Measurements from ENCODE around the gene CYP46A1. TPM values are rescaled to one million over a fixed set of nuclear protein-coding genes. Genes with fewer than 3 reads are reported as not detected.

Gene CYP46A1
- polyA plus RNA-seq, 2 of the 4 experiments (the other 2 are of a cell fraction) = 0.06 to 0.13 TPM

DNA sequence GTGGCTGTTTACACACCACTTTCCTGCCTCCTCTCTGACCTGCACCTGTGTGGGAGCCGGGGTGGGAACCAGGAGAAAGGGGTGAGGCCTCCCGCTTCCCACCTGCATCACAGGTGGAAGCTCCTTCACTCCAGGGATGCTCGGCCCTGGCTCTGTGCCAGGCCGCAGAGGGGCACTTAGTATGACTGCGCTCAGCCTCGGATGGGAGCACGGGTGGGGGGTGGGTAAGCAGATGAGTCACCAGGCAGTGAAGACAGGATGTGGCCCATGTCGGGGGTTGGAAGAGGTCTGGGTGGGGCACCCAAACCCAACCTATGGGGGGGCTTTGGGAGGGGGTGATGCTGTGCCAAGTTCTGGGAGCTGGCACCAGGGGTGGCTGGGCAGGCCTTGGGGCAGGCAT, 7.4 kb upstream of the CYP46A1 start (continued):
- TF ChIP-seq, protein P1, sequence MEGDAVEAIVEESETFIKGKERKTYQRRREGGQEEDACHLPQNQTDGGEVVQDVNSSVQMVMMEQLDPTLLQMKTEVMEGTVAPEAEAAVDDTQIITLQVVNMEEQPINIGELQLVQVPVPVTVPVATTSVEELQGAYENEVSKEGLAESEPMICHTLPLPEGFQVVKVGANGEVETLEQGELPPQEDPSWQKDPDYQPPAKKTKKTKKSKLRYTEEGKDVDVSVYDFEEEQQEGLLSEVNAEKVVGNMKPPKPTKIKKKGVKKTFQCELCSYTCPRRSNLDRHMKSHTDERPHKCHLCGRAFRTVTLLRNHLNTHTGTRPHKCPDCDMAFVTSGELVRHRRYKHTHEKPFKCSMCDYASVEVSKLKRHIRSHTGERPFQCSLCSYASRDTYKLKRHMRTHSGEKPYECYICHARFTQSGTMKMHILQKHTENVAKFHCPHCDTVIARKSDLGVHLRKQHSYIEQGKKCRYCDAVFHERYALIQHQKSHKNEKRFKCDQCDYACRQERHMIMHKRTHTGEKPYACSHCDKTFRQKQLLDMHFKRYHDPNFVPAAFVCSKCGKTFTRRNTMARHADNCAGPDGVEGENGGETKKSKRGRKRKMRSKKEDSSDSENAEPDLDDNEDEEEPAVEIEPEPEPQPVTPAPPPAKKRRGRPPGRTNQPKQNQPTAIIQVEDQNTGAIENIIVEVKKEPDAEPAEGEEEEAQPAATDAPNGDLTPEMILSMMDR (IDR thresholded peaks at IDR 0.05) = no peak

DNA sequence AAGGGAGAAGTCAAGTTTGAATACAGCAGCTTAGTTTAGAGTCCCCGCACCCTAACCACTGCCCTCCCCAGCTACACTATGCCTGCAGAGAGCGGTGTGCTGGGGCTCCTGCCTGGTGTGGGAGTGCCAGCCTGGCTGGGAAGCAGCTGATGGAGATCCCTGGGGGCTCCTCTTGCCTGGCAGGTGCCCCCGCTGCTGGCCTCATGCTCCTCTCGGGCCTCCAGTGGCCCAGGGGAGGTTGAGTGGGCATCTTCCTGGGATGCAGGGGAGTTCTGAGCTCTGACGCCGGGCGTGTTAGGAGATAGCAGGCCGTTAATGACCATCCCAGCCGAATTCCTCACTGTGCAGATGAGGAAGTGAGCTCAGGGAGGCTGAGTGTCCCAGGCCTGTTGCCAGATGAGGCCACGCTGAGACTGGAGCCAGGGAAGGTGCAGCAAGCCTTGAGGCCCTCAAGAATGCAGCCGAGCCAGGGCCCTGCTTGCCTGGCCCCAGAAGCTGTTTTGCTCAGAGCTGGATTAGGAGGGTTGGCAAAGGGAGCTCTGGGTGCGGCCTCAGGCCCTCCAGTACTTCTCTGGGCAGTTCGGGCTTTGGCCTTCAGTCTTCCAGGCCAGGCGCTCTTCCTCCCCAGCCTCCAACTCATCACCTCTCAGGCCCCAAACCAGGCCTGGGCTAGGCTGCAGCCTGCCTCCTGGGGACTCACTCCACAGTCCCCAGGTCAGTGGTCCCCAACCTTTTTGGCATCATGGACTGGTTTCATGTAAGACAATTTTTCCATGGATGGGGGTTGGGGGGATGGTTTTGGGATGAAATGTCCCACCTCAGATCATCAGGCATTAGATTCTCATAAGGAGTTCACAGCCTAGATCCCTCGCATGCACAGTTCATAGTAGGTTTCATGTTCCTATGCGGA, 6.6 kb upstream of the CYP46A1 start:
- CTCF ChIA-PET = interaction anchor here (1.1 to 4.2 kb wide), 5 partner anchors 11 to 269 kb away, joined by 3 to 19 read pairs (median 5); no protein-coding TSS in a partner anchor
- DNase-seq (ENCODE audit: low read depth in 1 of 2, low spot score in 1 of 2) (no peak), FAIRE-seq (no peak), ATAC-seq (no peak)
- no peak for TF ChIP-seq TFCP2L1 (CRISPR knock-in tag; IDR thresholded peaks at IDR 0.05)
- no peak for TF ChIP-seq CBX2 (IDR thresholded peaks at IDR 0.05; ENCODE audit: borderline replicate concordance, low read depth)
- no peak for TF ChIP-seq EP300 (IDR thresholded peaks at IDR 0.05)
- TF ChIP-seq FOXS1 (CRISPR knock-in tag; IDR thresholded peaks at IDR 0.05) = no peak
- TF ChIP-seq MAZ (IDR thresholded peaks at IDR 0.05; ENCODE audit: borderline replicate concordance, low read depth, low read length) = no peak
- Histone ChIP-seq H3K4me2 (no peak overlapping the region), H3K27ac (no peak overlapping the region), H3K4me3 (no peak overlapping the region), H3K9me3 (peaks cover 18% of the 10 kb centered on the region; the same call in 2 of the 3 replicates), H3K4me1 (0 out of 3 replicates have a peak, but pooled peaks cover 2% of the 10 kb centered on the region)
- WGBS (ENCODE audit: missing lambda C conversion rate) = 82% methylated on average over 11 of the region's 16 CpGs
- POLR2A ChIA-PET = no interaction called here

DNA sequence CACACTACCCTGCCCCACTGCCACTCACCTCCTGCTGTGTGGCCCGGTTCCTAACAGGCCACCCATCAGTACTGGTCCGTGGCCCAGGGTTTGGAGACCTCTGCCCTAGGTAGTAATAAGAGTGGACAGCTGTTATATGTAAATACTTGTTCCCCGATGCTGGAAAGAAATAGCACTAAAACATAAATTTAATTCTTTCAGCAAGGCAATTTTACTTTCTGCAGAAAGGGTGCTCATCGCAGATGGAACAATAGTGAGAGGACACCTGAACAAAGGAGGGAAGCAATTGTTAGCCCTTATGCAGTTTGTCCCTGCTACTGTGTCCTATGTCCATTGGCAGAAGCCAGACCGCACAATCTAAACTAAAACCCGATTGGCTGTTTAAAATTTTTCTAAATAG, 5.9 kb upstream of the CYP46A1 start:
- no peak for DNase-seq (ENCODE audit: low read depth in 1 of 2, low spot score in 1 of 2)
- WGBS (ENCODE audit: missing lambda C conversion rate) = 85% methylated on average over 6 of the region's 6 CpGs
- no peak for ATAC-seq
- ChIA-PET POLR2A (no interaction called here), CTCF (interaction anchor here (1.2 to 4.2 kb wide), 3 partner anchors 10 to 269 kb away, joined by 3 to 19 read pairs (median 18); no protein-coding TSS in a partner anchor)
- H3K4me3 ChIP-seq = no peak overlapping the region
- FAIRE-seq = no peak
- H3K4me1 ChIP-seq = no peaks in the 10 kb centered on the region
- H3K4me2 ChIP-seq = no peak overlapping the region
- TF ChIP-seq, protein P2, sequence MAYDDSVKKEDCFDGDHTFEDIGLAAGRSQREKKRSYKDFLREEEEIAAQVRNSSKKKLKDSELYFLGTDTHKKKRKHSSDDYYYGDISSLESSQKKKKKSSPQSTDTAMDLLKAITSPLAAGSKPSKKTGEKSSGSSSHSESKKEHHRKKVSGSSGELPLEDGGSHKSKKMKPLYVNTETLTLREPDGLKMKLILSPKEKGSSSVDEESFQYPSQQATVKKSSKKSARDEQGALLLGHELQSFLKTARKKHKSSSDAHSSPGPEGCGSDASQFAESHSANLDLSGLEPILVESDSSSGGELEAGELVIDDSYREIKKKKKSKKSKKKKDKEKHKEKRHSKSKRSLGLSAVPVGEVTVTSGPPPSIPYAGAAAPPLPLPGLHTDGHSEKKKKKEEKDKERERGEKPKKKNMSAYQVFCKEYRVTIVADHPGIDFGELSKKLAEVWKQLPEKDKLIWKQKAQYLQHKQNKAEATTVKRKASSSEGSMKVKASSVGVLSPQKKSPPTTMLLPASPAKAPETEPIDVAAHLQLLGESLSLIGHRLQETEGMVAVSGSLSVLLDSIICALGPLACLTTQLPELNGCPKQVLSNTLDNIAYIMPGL (CRISPR knock-in tag; IDR thresholded peaks at IDR 0.05; ENCODE audit: borderline replicate concordance) = no peak
- TF ChIP-seq, protein P3, sequence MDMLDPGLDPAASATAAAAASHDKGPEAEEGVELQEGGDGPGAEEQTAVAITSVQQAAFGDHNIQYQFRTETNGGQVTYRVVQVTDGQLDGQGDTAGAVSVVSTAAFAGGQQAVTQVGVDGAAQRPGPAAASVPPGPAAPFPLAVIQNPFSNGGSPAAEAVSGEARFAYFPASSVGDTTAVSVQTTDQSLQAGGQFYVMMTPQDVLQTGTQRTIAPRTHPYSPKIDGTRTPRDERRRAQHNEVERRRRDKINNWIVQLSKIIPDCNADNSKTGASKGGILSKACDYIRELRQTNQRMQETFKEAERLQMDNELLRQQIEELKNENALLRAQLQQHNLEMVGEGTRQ (IDR thresholded peaks at IDR 0.05) = no peak
- TF ChIP-seq MAZ (IDR thresholded peaks at IDR 0.05; ENCODE audit: borderline replicate concordance, low read depth, low read length) (no peak), NFE2L2 (conservative IDR thresholded peaks at IDR 0.05; ENCODE audit: low read length) (no peak), HOXB13 (CRISPR knock-in tag; IDR thresholded peaks at IDR 0.05; ENCODE audit: low read depth) (no peak), ESRRA (IDR thresholded peaks at IDR 0.05; ENCODE audit: borderline replicate concordance, low read length) (no peak), RCOR1 (IDR thresholded peaks at IDR 0.05; ENCODE audit: low read depth, low read length) (no peak), MYC (IDR thresholded peaks at IDR 0.05; ENCODE audit: borderline replicate concordance, low read length) (no peak)
- TF ChIP-seq, protein P4, sequence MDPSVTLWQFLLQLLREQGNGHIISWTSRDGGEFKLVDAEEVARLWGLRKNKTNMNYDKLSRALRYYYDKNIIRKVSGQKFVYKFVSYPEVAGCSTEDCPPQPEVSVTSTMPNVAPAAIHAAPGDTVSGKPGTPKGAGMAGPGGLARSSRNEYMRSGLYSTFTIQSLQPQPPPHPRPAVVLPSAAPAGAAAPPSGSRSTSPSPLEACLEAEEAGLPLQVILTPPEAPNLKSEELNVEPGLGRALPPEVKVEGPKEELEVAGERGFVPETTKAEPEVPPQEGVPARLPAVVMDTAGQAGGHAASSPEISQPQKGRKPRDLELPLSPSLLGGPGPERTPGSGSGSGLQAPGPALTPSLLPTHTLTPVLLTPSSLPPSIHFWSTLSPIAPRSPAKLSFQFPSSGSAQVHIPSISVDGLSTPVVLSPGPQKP (IDR thresholded peaks at IDR 0.05; ENCODE audit: low read depth, low read length) = no peak
- TF ChIP-seq, protein P5, sequence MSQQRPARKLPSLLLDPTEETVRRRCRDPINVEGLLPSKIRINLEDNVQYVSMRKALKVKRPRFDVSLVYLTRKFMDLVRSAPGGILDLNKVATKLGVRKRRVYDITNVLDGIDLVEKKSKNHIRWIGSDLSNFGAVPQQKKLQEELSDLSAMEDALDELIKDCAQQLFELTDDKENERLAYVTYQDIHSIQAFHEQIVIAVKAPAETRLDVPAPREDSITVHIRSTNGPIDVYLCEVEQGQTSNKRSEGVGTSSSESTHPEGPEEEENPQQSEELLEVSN (IDR thresholded peaks at IDR 0.05; ENCODE audit: borderline replicate concordance, low read depth) = no peak
- peaks cover 18% of the 10 kb centered on the region; the same call in 2 of the 3 replicates for H3K9me3 ChIP-seq
- no peak overlapping the region for H3K27ac ChIP-seq
